WI38 (cell line): ENCODE measurements around the gene DARS1.

ENCODE experiments used
- H3K4me3 ChIP-seq: 2 replicates; pipeline ENCODE4 v1.5.1; 2011; ENCODE audit warnings: low read depth, mild to moderate bottlenecking, control low read depth, low read length
- CTCF ChIP-seq: IDR thresholded peaks from 2 replicates; pipeline ENCODE4 v1.5.1; 2012; ENCODE audit warnings: low read depth, mild to moderate bottlenecking, control low read depth, low read length

The DARS1 gene

GRCh38 chr2:135954020-135954601, 31.3 kb downstream of the DARS1 start:
- no peak for TF ChIP-seq CTCF
- H3K4me3 ChIP-seq, result no peak overlapping the region

- TF ChIP-seq CTCF, result no peak
- no peak overlapping the region for H3K4me3 ChIP-seq
These were observed 32.5 kb downstream of the DARS1 start for GRCh38 chr2:135952891-135953290.

GRCh38 chr2:135951041-135951583, 34.3 kb downstream of the DARS1 start:
- H3K4me3 ChIP-seq, result no peak overlapping the region
- TF ChIP-seq CTCF, result no peak

- no peak for TF ChIP-seq CTCF
- H3K4me3 ChIP-seq, result no peak overlapping the region
These were observed 35.8 kb downstream of the DARS1 start for GRCh38 chr2:135949451-135950234.

GRCh38 chr2:135948642-135949355, 36.6 kb downstream of the DARS1 start:
- no peak for TF ChIP-seq CTCF
- no peak overlapping the region for H3K4me3 ChIP-seq

- no peak for TF ChIP-seq CTCF
- no peak overlapping the region for H3K4me3 ChIP-seq
These were observed 37.3 kb downstream of the DARS1 start for GRCh38 chr2:135948141-135948540.
